WTC11 (cell line): ENCODE measurements around the gene EXOSC1. TPM values are rescaled to one million over a fixed set of nuclear protein-coding genes. Genes with fewer than 3 reads are reported as not detected.

ENCODE experiments used
- ATAC-seq: fragments of 200-7000 bp; cut with Tn5 transposase; 2 replicates; pipeline ENCODE4 v1.10.0; 2021; ENCODE audit warnings: mild to moderate bottlenecking, moderate library complexity
- CTCF ChIA-PET: fragments of 300-600 bp; sonication (Branson Sonifier 250); formaldehyde crosslinking; loops from one replicate; lab custom pipeline; 2021; ENCODE audit warnings: antibody characterized with exemption; lab: Charles Lee
- POLR2A ChIA-PET: fragments of 350-600 bp; sonication (Branson Sonifier 250); formaldehyde crosslinking; loops from one replicate; lab custom pipeline; 2021; ENCODE audit warnings: antibody characterized with exemption; lab: Charles Lee
- DNase-seq: peaks from one replicate; pipeline ENCODE4 v3.0.0; 2021; ENCODE audit warnings: low spot score
- H3K27ac Mint-ChIP-seq: 2 replicates; pipeline ENCODE4 v1.8.0; 2021; ENCODE audit warnings: mixed read lengths
- H3K27me3 Mint-ChIP-seq: 2 replicates; pipeline ENCODE4 v1.8.0; 2021; ENCODE audit warnings: low read depth, mild to moderate bottlenecking, moderate library complexity, mixed read lengths
- H3K36me3 Mint-ChIP-seq: 2 replicates; pipeline ENCODE4 v1.8.0; 2021; ENCODE audit warnings: mixed read lengths
- H3K4me1 Mint-ChIP-seq: 2 replicates; pipeline ENCODE4 v1.8.0; 2022; ENCODE audit warnings: mixed read lengths
- H3K4me3 Mint-ChIP-seq: 2 replicates; pipeline ENCODE4 v1.8.0; 2021; ENCODE audit warnings: mild to moderate bottlenecking, moderate library complexity, mixed read lengths
- H3K9me3 Mint-ChIP-seq: 2 replicates; pipeline ENCODE4 v1.8.0; 2021; ENCODE audit warnings: mixed read lengths
- ATF3 ChIP-seq: sonication (generic); formaldehyde crosslinking; conservative IDR thresholded peaks from 2 replicates; pipeline ENCODE4 v1.8.1; 2022; ENCODE audit warnings: mild to moderate bottlenecking, missing genetic modification reagents
- ETV6 ChIP-seq: sonication (generic); formaldehyde crosslinking; IDR thresholded peaks from 2 replicates; pipeline ENCODE4 v1.8.1; 2022; ENCODE audit warnings: mild to moderate bottlenecking, missing genetic modification reagents
- GABPB1 ChIP-seq: sonication (generic); formaldehyde crosslinking; IDR thresholded peaks from 2 replicates; pipeline ENCODE4 v1.8.1; 2023; ENCODE audit warnings: mild to moderate bottlenecking, missing genetic modification reagents
- IRF2 ChIP-seq: sonication (generic); formaldehyde crosslinking; IDR thresholded peaks from 2 replicates; pipeline ENCODE4 v1.8.0; 2022; ENCODE audit warnings: low read depth, missing genetic modification reagents, borderline replicate concordance
- NFYB ChIP-seq: sonication (generic); formaldehyde crosslinking; conservative IDR thresholded peaks from 2 replicates; pipeline ENCODE4 v1.8.0; 2022; ENCODE audit warnings: low read depth, missing genetic modification reagents
- NR3C1 ChIP-seq: sonication (generic); formaldehyde crosslinking; conservative IDR thresholded peaks from 2 replicates; pipeline ENCODE4 v1.8.1; 2023; ENCODE audit warnings: low read depth, mild to moderate bottlenecking, missing genetic modification reagents
- PREB ChIP-seq: sonication (generic); formaldehyde crosslinking; IDR thresholded peaks from 2 replicates; pipeline ENCODE4 v1.8.1; 2022; ENCODE audit warnings: mild to moderate bottlenecking, missing genetic modification reagents, moderate library complexity, borderline replicate concordance
- USF2 ChIP-seq: sonication (generic); formaldehyde crosslinking; IDR thresholded peaks from 2 replicates; pipeline ENCODE4 v1.8.1; 2023; ENCODE audit warnings: mild to moderate bottlenecking, missing genetic modification reagents, moderate library complexity
- ZNF232 ChIP-seq: sonication (generic); formaldehyde crosslinking; IDR thresholded peaks from 2 replicates; pipeline ENCODE4 v1.8.0; 2022; ENCODE audit warnings: mild to moderate bottlenecking, missing genetic modification reagents
- ZNF416 ChIP-seq: fragments of 250-450 bp; sonication (Bioruptor Pico); IDR thresholded peaks from 2 replicates; pipeline ENCODE4 v1.9.0; 2021; ENCODE audit warnings: mild to moderate bottlenecking, inconsistent platforms
- ZSCAN18 ChIP-seq: fragments of 250-450 bp; sonication (Bioruptor Pico); IDR thresholded peaks from 2 replicates; pipeline ENCODE4 v2.1.2; 2022; ENCODE audit warnings: mild to moderate bottlenecking, moderate library complexity
- total RNA-seq: library from RNA; stranded (reverse); gene quantifications from 3 replicates; pipeline ENCODE4 v1.2.3, GENCODE V29; 2021
- TF ChIP-seq, protein P1 (sequence below): sonication (generic); formaldehyde crosslinking; IDR thresholded peaks from 2 replicates; pipeline ENCODE4 v1.8.1; 2023; ENCODE audit warnings: mild to moderate bottlenecking, missing genetic modification reagents, borderline replicate concordance
- TF ChIP-seq, protein P2 (sequence below): sonication (generic); formaldehyde crosslinking; IDR thresholded peaks from 2 replicates; pipeline ENCODE4 v1.8.0; 2022; ENCODE audit warnings: missing genetic modification reagents

Gene EXOSC1
- total RNA-seq, 1 experiment from 2014 or later, result 53.7 TPM

GRCh38 chr10:97400665-97401454 is 44.9 kb downstream of the EXOSC1 start, which contains the start of gene RRP12 (continued):
- TF ChIP-seq ATF3 (CRISPR knock-in tag) (no peak), ZNF232 (no peak), GABPB1 (CRISPR knock-in tag) (peak; percentile 67; the same call in 1 of the 2 replicates), NFYB (CRISPR knock-in tag) (no peak), NR3C1 (no peak), ZSCAN18 (CRISPR knock-in tag) (no peak)
- TF ChIP-seq, protein P1, sequence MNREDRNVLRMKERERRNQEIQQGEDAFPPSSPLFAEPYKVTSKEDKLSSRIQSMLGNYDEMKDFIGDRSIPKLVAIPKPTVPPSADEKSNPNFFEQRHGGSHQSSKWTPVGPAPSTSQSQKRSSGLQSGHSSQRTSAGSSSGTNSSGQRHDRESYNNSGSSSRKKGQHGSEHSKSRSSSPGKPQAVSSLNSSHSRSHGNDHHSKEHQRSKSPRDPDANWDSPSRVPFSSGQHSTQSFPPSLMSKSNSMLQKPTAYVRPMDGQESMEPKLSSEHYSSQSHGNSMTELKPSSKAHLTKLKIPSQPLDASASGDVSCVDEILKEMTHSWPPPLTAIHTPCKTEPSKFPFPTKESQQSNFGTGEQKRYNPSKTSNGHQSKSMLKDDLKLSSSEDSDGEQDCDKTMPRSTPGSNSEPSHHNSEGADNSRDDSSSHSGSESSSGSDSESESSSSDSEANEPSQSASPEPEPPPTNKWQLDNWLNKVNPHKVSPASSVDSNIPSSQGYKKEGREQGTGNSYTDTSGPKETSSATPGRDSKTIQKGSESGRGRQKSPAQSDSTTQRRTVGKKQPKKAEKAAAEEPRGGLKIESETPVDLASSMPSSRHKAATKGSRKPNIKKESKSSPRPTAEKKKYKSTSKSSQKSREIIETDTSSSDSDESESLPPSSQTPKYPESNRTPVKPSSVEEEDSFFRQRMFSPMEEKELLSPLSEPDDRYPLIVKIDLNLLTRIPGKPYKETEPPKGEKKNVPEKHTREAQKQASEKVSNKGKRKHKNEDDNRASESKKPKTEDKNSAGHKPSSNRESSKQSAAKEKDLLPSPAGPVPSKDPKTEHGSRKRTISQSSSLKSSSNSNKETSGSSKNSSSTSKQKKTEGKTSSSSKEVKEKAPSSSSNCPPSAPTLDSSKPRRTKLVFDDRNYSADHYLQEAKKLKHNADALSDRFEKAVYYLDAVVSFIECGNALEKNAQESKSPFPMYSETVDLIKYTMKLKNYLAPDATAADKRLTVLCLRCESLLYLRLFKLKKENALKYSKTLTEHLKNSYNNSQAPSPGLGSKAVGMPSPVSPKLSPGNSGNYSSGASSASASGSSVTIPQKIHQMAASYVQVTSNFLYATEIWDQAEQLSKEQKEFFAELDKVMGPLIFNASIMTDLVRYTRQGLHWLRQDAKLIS, result no peak

DNA sequence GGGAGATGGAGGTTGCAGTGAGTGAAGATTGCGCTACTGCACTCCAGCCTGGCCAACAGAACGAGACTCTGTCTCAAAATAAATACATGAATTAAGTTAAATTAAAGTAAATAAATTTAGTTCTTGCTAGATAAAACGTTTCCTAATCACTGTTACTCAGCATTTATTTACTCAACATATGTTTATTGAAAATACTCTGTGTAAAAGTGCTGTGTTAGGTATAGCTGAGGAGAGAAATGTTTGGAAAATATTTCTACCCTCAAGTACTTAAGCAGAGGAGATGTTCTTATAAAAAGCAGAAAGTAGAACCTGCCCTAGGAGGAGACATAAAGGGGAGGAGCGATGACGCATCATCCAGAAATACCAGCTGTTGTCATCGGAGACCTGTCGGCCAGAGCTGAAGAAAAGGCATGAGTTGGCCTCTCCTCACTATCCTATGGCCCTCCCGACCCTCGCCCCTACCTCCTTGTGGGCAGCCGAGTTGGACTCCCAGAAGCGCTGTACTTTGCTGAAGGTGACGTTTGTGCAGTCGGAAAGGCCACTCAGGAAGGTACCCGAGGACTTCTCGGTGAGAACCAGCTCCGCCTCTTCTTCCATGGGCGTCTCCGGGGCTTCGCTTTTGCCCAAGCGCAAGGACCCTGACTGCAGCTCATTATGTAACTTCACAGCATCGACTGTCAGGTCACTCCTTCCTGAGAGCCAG is 45.8 kb downstream of the EXOSC1 start:
- ATAC-seq (no peak), DNase-seq (no peak)
- Mint-ChIP-seq H3K4me3 (peak overlapping the region; percentile 90), H3K36me3 (peaks cover 20% of the 10 kb centered on the region), H3K4me1 (peaks cover 13% of the 10 kb centered on the region), H3K27ac (peak overlapping the region; percentile 84; the same call in 1 of the 2 replicates), H3K27me3 (no peaks in the 10 kb centered on the region), H3K9me3 (0 out of 2 replicates have a peak, but pooled peaks cover 3% of the 10 kb centered on the region)
- TF ChIP-seq IRF2 (no peak), USF2 (no peak), ZNF416 (CRISPR knock-in tag) (no peak), ETV6 (CRISPR knock-in tag) (no peak), PREB (CRISPR knock-in tag) (no peak)
- TF ChIP-seq, protein P2, sequence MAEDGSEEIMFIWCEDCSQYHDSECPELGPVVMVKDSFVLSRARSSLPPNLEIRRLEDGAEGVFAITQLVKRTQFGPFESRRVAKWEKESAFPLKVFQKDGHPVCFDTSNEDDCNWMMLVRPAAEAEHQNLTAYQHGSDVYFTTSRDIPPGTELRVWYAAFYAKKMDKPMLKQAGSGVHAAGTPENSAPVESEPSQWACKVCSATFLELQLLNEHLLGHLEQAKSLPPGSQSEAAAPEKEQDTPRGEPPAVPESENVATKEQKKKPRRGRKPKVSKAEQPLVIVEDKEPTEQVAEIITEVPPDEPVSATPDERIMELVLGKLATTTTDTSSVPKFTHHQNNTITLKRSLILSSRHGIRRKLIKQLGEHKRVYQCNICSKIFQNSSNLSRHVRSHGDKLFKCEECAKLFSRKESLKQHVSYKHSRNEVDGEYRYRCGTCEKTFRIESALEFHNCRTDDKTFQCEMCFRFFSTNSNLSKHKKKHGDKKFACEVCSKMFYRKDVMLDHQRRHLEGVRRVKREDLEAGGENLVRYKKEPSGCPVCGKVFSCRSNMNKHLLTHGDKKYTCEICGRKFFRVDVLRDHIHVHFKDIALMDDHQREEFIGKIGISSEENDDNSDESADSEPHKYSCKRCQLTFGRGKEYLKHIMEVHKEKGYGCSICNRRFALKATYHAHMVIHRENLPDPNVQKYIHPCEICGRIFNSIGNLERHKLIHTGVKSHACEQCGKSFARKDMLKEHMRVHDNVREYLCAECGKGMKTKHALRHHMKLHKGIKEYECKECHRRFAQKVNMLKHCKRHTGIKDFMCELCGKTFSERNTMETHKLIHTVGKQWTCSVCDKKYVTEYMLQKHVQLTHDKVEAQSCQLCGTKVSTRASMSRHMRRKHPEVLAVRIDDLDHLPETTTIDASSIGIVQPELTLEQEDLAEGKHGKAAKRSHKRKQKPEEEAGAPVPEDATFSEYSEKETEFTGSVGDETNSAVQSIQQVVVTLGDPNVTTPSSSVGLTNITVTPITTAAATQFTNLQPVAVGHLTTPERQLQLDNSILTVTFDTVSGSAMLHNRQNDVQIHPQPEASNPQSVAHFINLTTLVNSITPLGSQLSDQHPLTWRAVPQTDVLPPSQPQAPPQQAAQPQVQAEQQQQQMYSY (CRISPR knock-in tag), result peak; percentile 88
- POLR2A ChIA-PET, result no interaction called here
- CTCF ChIA-PET, result interaction anchor here (1.0 to 2.5 kb wide), 4 partner anchors 19 to 122 kb away, joined by 4 to 16 read pairs (median 10); no protein-coding TSS in a partner anchor
